SU-DHL-6 (cell line): ENCODE data around the gene SMARCD3.

ENCODE experiments used
- EZH2phosphoT487 ChIP-seq: fragments of 200-600 bp; sonication (generic), shearing (Covaris generic); conservative IDR thresholded peaks from 2 replicates; pipeline ENCODE4 v1.6.1; 2018; ENCODE audit warnings: mild to moderate bottlenecking, antibody characterized with exemption, low read length, moderate library complexity, mixed read lengths
- TF ChIP-seq, protein P1 (sequence below): fragments of 200-600 bp; sonication (generic); IDR thresholded peaks from one replicate; pipeline ENCODE4 v1.5.1; 2017; ENCODE audit warnings: antibody characterized with exemption, mild to moderate bottlenecking, low read length, moderate library complexity; ENCODE audit not compliant: insufficient read depth, poor library complexity, severe bottlenecking

DNA sequence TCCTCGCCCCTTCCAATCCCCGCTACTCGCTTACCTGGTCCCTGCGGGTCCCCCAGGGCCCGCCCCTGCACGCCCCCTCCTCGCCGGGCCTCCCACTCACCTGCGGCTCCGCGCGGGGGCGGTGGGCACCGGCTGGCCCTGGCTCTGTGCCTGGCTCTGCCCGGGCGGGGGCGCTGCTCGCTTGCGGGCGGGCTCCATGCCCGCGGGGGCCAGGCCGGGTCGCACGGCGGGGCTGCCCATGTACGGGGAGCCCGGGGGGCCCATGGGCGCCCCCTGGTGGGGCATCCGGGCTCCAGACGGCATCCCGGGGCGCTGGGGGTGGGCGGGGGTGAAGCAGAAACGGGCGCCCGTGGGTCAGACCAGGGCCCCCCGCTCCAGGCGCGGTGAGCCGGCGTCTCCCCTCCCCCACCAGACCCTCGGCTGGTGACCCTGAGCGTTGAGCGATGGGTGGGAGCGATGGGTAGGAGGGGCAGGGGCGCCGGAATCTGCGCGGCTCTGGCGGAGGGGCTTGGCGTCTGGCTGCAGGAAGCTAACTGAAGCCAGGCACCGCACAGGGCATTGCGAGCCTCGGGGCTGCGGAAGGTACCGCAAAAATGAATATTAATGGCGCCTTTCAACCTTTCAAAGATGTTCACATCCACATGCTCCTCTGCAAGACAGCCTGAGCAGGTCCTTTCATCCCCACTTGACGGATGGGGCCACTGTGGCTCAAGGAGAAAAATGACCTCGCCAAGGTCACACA is 3.0 kb downstream of the SMARCD3 start:
- TF ChIP-seq, protein P1, sequence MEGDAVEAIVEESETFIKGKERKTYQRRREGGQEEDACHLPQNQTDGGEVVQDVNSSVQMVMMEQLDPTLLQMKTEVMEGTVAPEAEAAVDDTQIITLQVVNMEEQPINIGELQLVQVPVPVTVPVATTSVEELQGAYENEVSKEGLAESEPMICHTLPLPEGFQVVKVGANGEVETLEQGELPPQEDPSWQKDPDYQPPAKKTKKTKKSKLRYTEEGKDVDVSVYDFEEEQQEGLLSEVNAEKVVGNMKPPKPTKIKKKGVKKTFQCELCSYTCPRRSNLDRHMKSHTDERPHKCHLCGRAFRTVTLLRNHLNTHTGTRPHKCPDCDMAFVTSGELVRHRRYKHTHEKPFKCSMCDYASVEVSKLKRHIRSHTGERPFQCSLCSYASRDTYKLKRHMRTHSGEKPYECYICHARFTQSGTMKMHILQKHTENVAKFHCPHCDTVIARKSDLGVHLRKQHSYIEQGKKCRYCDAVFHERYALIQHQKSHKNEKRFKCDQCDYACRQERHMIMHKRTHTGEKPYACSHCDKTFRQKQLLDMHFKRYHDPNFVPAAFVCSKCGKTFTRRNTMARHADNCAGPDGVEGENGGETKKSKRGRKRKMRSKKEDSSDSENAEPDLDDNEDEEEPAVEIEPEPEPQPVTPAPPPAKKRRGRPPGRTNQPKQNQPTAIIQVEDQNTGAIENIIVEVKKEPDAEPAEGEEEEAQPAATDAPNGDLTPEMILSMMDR: peak; percentile 79
- no peak for TF ChIP-seq EZH2phosphoT487
